SK-N-SH (cell line): ENCODE measurements around the gene NR2C2. TPM values are rescaled to one million over a fixed set of nuclear protein-coding genes. Genes with fewer than 3 reads are reported as not detected.
A peak's percentile ranks its signal among the peaks of the same experiment; 100 is the strongest.

Experiments
- CTCF ChIA-PET: fragments of 300-600, 350-600 bp; formaldehyde crosslinking; extraction: SDS; loops from one replicate; lab custom pipeline; 2021; lab: Yijun Ruan, JAX
- POLR2A ChIA-PET: fragments of 350-600 bp; sonication (Branson Sonifier 250); formaldehyde crosslinking; extraction: SDS; loops from one replicate; lab custom pipeline; 2020; ENCODE audit warnings: antibody characterized with exemption, inconsistent platforms; lab: Yijun Ruan, JAX
- DNase-seq: peaks from one replicate; pipeline ENCODE4 v3.0.0; 2012
- H2AFZ ChIP-seq: fragments of 200-600 bp; sonication (generic); 2 replicates; pipeline ENCODE4 v1.8.1; 2016; ENCODE audit warnings: antibody characterized with exemption, mild to moderate bottlenecking, low read depth
- H3F3A ChIP-seq: fragments of 200-600 bp; sonication (generic); replicated peaks from 2 replicates; pipeline ENCODE3; 2016; ENCODE audit warnings: antibody characterized with exemption, mild to moderate bottlenecking; ENCODE audit not compliant: insufficient read depth
- H3K27ac ChIP-seq, 2 experiments: fragments of 200-500 bp in 1 of 2; fragments of 200-600 bp in 1 of 2; sonication (Bioruptor generic) in 1 of 2; sonication (generic), shearing (Covaris generic) in 1 of 2; 2 replicates each; pipeline versions ENCODE4 v1.5.1 to v1.6.1; 2014 to 2016; ENCODE audit warnings: low read depth in 2 of 2, inconsistent platforms in 1 of 2, low read length in 1 of 2, mild to moderate bottlenecking in 1 of 2, mixed read lengths in 1 of 2
- H3K27me3 ChIP-seq: fragments of 200-600 bp; sonication (generic), shearing (Covaris generic); 2 replicates; pipeline ENCODE4 v1.6.1; 2016; ENCODE audit warnings: mixed run types; ENCODE audit not compliant: insufficient read depth
- H3K36me3 ChIP-seq, 2 experiments: fragments of 200-500 bp in 1 of 2; fragments of 200-600 bp in 1 of 2; sonication (Bioruptor generic) in 1 of 2; sonication (generic) in 1 of 2; replicated peaks in 1 of 2; 2 replicates each; pipeline versions ENCODE3 to v1.5.1; 2014 to 2016; ENCODE audit warnings: low read length in 1 of 2, mild to moderate bottlenecking in 1 of 2; ENCODE audit not compliant: insufficient read depth in 2 of 2, control insufficient read depth in 1 of 2
- H3K4me1 ChIP-seq, 2 experiments: fragments of 200-500 bp in 1 of 2; fragments of 200-600 bp in 1 of 2; sonication (Bioruptor generic) in 1 of 2; sonication (generic), shearing (Covaris generic) in 1 of 2; 2 replicates each; pipeline versions ENCODE4 v1.5.1 to v1.6.1; 2014 to 2016; ENCODE audit warnings: low read depth in 1 of 2, low read length in 1 of 2, mixed run types in 1 of 2; ENCODE audit not compliant: insufficient read depth in 2 of 2, control insufficient read depth in 1 of 2
- H3K4me2 ChIP-seq: fragments of 200-600 bp; sonication (generic), shearing (Covaris generic); 2 replicates; pipeline ENCODE4 v1.6.1; 2017; ENCODE audit warnings: mixed run types
- H3K4me3 ChIP-seq, 2 experiments: fragments of 200-500 bp in 1 of 2; fragments of 200-600 bp in 1 of 2; sonication (Bioruptor generic) in 1 of 2; sonication (generic), shearing (Covaris generic) in 1 of 2; 2 replicates each; pipeline versions ENCODE4 v1.5.1 to v1.8.1; 2014 to 2016; ENCODE audit warnings: low read depth in 2 of 2, inconsistent platforms in 1 of 2, low read length in 1 of 2, mild to moderate bottlenecking in 1 of 2, mixed read lengths in 1 of 2, moderate library complexity in 1 of 2
- H3K79me2 ChIP-seq: fragments of 200-600 bp; sonication (generic); 2 replicates; pipeline ENCODE4 v1.8.1; 2017; ENCODE audit warnings: mild to moderate bottlenecking; ENCODE audit not compliant: insufficient read depth
- H3K9ac ChIP-seq: fragments of 200-600 bp; sonication (generic); 2 replicates; pipeline ENCODE4 v1.6.1; 2017; ENCODE audit warnings: mixed run types
- H3K9me2 ChIP-seq: fragments of 200-600 bp; sonication (generic); 2 replicates; pipeline ENCODE4 v1.6.1; 2017; ENCODE audit warnings: mixed run types
- H3K9me3 ChIP-seq: fragments of 200-600 bp; sonication (generic); 2 replicates; pipeline ENCODE4 v1.6.1; 2017; ENCODE audit warnings: mixed run types, mild to moderate bottlenecking, moderate library complexity
- H4K20me1 ChIP-seq: fragments of 200-600 bp; sonication (generic); 2 replicates; pipeline ENCODE4 v1.6.1; 2017; ENCODE audit warnings: mild to moderate bottlenecking, mixed run types; ENCODE audit not compliant: insufficient read depth
- CHD2 ChIP-seq: fragments of 150-350 bp; IDR thresholded peaks from 2 replicates; pipeline ENCODE4 v1.6.1; 2018; ENCODE audit warnings: low read length; ENCODE audit not compliant: partially characterized antibody
- CTCF ChIP-seq: fragments of 200-600 bp; sonication (generic); IDR thresholded peaks from 2 replicates; pipeline ENCODE4 v1.6.1; 2017; ENCODE audit warnings: antibody characterized with exemption, mild to moderate bottlenecking, moderate library complexity
- EP300 ChIP-seq, 2 experiments: IDR thresholded peaks; 2 replicates each; pipeline versions ENCODE4 v1.4.0 to v1.6.1; 2012; ENCODE audit warnings: borderline replicate concordance in 1 of 2, low read depth in 1 of 2, low read length in 1 of 2
- EZH2phosphoT487 ChIP-seq: fragments of 200-600 bp; sonication (generic); IDR thresholded peaks from 2 replicates; pipeline ENCODE4 v1.6.1; 2017; ENCODE audit warnings: low read depth, mixed run types, mild to moderate bottlenecking, antibody characterized with exemption, moderate library complexity, borderline replicate concordance
- GABPA ChIP-seq: IDR thresholded peaks from 2 replicates; pipeline ENCODE4 v1.4.0; 2012; ENCODE audit warnings: low read depth, mild to moderate bottlenecking
- JUND ChIP-seq: IDR thresholded peaks from 2 replicates; pipeline ENCODE4 v1.4.0; 2012
- MAX ChIP-seq: IDR thresholded peaks from 2 replicates; pipeline ENCODE4 v1.4.0; 2012; ENCODE audit warnings: low read depth
- NRF1 ChIP-seq: IDR thresholded peaks from 2 replicates; pipeline ENCODE4 v1.6.1; 2012; ENCODE audit warnings: low read depth, mild to moderate bottlenecking, low read length
- RAD21 ChIP-seq: IDR thresholded peaks from 2 replicates; pipeline ENCODE4 v1.6.1; 2012; ENCODE audit warnings: mild to moderate bottlenecking, low read length
- RCOR1 ChIP-seq: fragments of 150-350 bp; IDR thresholded peaks from 2 replicates; pipeline ENCODE4 v1.6.1; 2017; ENCODE audit warnings: antibody characterized with exemption, low read length
- RFX5 ChIP-seq: IDR thresholded peaks from 2 replicates; pipeline ENCODE4 v1.6.1; 2012; ENCODE audit warnings: mild to moderate bottlenecking, improper control_type of control experiment, low read length
- SIN3A ChIP-seq: IDR thresholded peaks from 2 replicates; pipeline ENCODE4 v1.6.1; 2012; ENCODE audit warnings: low read depth, mild to moderate bottlenecking, low read length, moderate library complexity, borderline replicate concordance
- TAF1 ChIP-seq: IDR thresholded peaks from 2 replicates; pipeline ENCODE4 v1.6.1; 2012; ENCODE audit warnings: low read depth, mild to moderate bottlenecking, low read length, moderate library complexity, borderline replicate concordance
- TEAD4 ChIP-seq: IDR thresholded peaks from 2 replicates; pipeline ENCODE4 v1.4.0; 2012; ENCODE audit warnings: mild to moderate bottlenecking, borderline replicate concordance; ENCODE audit not compliant: insufficient read depth
- USF1 ChIP-seq: IDR thresholded peaks from 2 replicates; pipeline ENCODE4 v1.4.0; 2012; ENCODE audit warnings: low read depth, borderline replicate concordance
- YY1 ChIP-seq: IDR thresholded peaks from 2 replicates; pipeline ENCODE4 v1.4.0; 2012; ENCODE audit warnings: low read depth, mild to moderate bottlenecking
- ZBTB33 ChIP-seq: IDR thresholded peaks from 2 replicates; pipeline ENCODE4 v1.4.0; 2012; ENCODE audit warnings: low read depth, borderline replicate concordance
- WGBS: methylation state at CpG from one replicate; pipeline ENCODE4 v1.1.6; 2017; ENCODE audit warnings: low lambda C conversion rate; 5-methylcytosine and 5-hydroxymethylcytosine counted together
- polyA plus RNA-seq, 3 experiments: library from polyadenylated mRNA; depleted of rRNA; stranded (reverse); fragments of >200 nt; gene quantifications; 2 replicates each; pipeline ENCODE4 v1.2.3, GENCODE V29; 2012

Gene NR2C2
- polyA plus RNA-seq, 1 of the 3 experiments (the other 2 are of a cell fraction) = 13.1 TPM

GRCh38 chr3:15023249-15023648 is 75.9 kb downstream of the NR2C2 start:
- Histone ChIP-seq H3K4me3 (no peak overlapping the region), H3K9ac (no peak overlapping the region), H3K9me3 (no peaks in the 10 kb centered on the region), H4K20me1 (no peaks in the 10 kb centered on the region), H2AFZ (no peak overlapping the region), H3F3A (no peaks in the 10 kb centered on the region), H3K79me2 (no peaks in the 10 kb centered on the region), H3K36me3 (peaks cover 58 to 64% of the 10 kb centered on the region in 2 experiments), H3K4me2 (no peak overlapping the region), H3K9me2 (no peaks in the 10 kb centered on the region), H3K27ac (peak overlapping the region in 1 of 2 experiments; percentile 95; a peak in 2 of 4 replicates), H3K27me3 (no peaks in the 10 kb centered on the region), H3K4me1 (peaks cover 0 to 24% of the 10 kb centered on the region in 2 experiments; a peak in 2 of 4 replicates)
- WGBS = 46% methylated on average over 5 of the region's 5 CpGs
- ChIA-PET CTCF (interaction anchor here (0.8 to 1.4 kb wide), 6 partner anchors 10 to 97 kb away, joined by 3 to 6 read pairs (median 4); partner anchors contain the start of gene NR2C2), POLR2A (interaction anchor here (1.4 to 1.7 kb wide), 2 partner anchors 76 kb away, joined by 4 to 5 read pairs; partner anchors contain the start of genes NR2C2 and RBSN)
- no peak for TF ChIP-seq CTCF
- no peak for TF ChIP-seq SIN3A
- no peak for TF ChIP-seq GABPA
- TF ChIP-seq USF1 = no peak
- TF ChIP-seq EZH2phosphoT487 = no peak
- no peak for TF ChIP-seq TAF1
- no peak for TF ChIP-seq TEAD4
- TF ChIP-seq NRF1 = no peak
- TF ChIP-seq EP300 (IDR thresholded peaks at IDR 0.05; ENCODE audit: borderline replicate concordance in 1 of 2, low read depth in 1 of 2, low read length in 1 of 2) = no peak
- TF ChIP-seq YY1 = no peak
- no peak for TF ChIP-seq RFX5
- peak; percentile 49 for DNase-seq

- peak; percentile 72 for DNase-seq
- no peaks in the 10 kb centered on the region for H3K9me2 ChIP-seq
- H3K9me3 ChIP-seq = no peaks in the 10 kb centered on the region
- no peak overlapping the region for H2AFZ ChIP-seq
- ChIA-PET POLR2A (interaction anchor here (1.4 to 1.7 kb wide), 2 partner anchors 75 to 77 kb away, joined by 4 to 5 read pairs; partner anchors contain the start of genes NR2C2 and RBSN), CTCF (interaction anchor here (0.8 to 1.4 kb wide), 5 partner anchors 9 to 76 kb away, joined by 3 to 6 read pairs (median 4); partner anchors contain the start of gene NR2C2)
- no peaks in the 10 kb centered on the region for H3F3A ChIP-seq
- H3K9ac ChIP-seq = no peak overlapping the region
- H3K4me2 ChIP-seq = no peak overlapping the region
- no peaks in the 10 kb centered on the region for H4K20me1 ChIP-seq
- peaks cover 63 to 68% of the 10 kb centered on the region in 2 experiments for H3K36me3 ChIP-seq
- TF ChIP-seq RFX5 (no peak), CHD2 (peak; percentile 24), RCOR1 (peak; percentile 59; the same call in 1 of the 2 replicates), JUND (no peak), CTCF (no peak), RAD21 (no peak), ZBTB33 (no peak), MAX (no peak), SIN3A (no peak)
- TF ChIP-seq, all 33 proteins: peak for 2
- Histone ChIP-seq H3K4me3 (no peak overlapping the region), H3K27me3 (no peaks in the 10 kb centered on the region), H3K27ac (peak overlapping the region in 1 of 2 experiments; percentile 95; a peak in 2 of 4 replicates), H3K4me1 (peaks cover 0 to 24% of the 10 kb centered on the region in 2 experiments; a peak in 2 of 4 replicates), H3K79me2 (no peaks in the 10 kb centered on the region)
- WGBS = 84% methylated on average over 2 of the region's 2 CpGs
Measured at GRCh38 chr3:15023719-15024118, 76.3 kb downstream of the NR2C2 start.
